Neutrophil (primary cell): Measurements from ENCODE around the gene KRTAP6-1.

ENCODE experiments used
- H3K27ac ChIP-seq: fragments of 200-600 bp; sonication (generic); 2 replicates; pipeline ENCODE4 v1.5.1; 2016; ENCODE audit warnings: mild to moderate bottlenecking, moderate library complexity
- H3K27me3 ChIP-seq: fragments of 200-600 bp; sonication (generic); 2 replicates; pipeline ENCODE4 v1.6.0; 2016; ENCODE audit warnings: mild to moderate bottlenecking
- H3K36me3 ChIP-seq: fragments of 200-600 bp; sonication (generic); 2 replicates; pipeline ENCODE4 v1.5.1; 2017
- H3K4me1 ChIP-seq, 2 experiments: fragments of 200-600 bp in 1 of 2; sonication (generic) in 1 of 2; 1 replicate in 1 of 2; 2 replicates in 1 of 2; pipeline versions ENCODE4 v1.5.1 to v1.6.1; 2013 to 2016; ENCODE audit warnings: low read depth in 1 of 2, low read length in 1 of 2, mild to moderate bottlenecking in 1 of 2, moderate library complexity in 1 of 2; ENCODE audit not compliant: control insufficient read depth in 1 of 2, insufficient read depth in 1 of 2
- H3K4me3 ChIP-seq, 2 experiments: fragments of 200-600 bp in 1 of 2; sonication (generic) in 1 of 2; 1 replicate in 1 of 2; 2 replicates in 1 of 2; pipeline ENCODE4 v1.5.1; 2013 to 2016; ENCODE audit warnings: low read depth in 1 of 2, low read length in 1 of 2, mild to moderate bottlenecking in 1 of 2, moderate library complexity in 1 of 2
- H3K9me3 ChIP-seq: fragments of 200-600 bp; sonication (generic); 2 replicates; pipeline ENCODE4 v1.5.1; 2016
- CTCF ChIP-seq: fragments of 200-600 bp; sonication (generic); IDR thresholded peaks from 2 replicates; pipeline ENCODE4 v1.5.1; 2016; ENCODE audit warnings: antibody characterized with exemption

KRTAP6-1 gene

GRCh38 chr21:30580132-30580531, 33.6 kb downstream of the KRTAP6-1 start:
- H3K36me3 ChIP-seq = no peaks in the 10 kb centered on the region
- no peak overlapping the region for H3K27ac ChIP-seq
- H3K9me3 ChIP-seq = no peaks in the 10 kb centered on the region
- TF ChIP-seq CTCF = no peak
- H3K4me3 ChIP-seq = no peak overlapping the region
- H3K4me1 ChIP-seq = no peaks in the 10 kb centered on the region
- no peaks in the 10 kb centered on the region for H3K27me3 ChIP-seq

GRCh38 chr21:30579346-30579745, 34.4 kb downstream of the KRTAP6-1 start:
- H3K27ac ChIP-seq = no peak overlapping the region
- H3K4me1 ChIP-seq = no peaks in the 10 kb centered on the region
- no peak for TF ChIP-seq CTCF
- H3K4me3 ChIP-seq = no peak overlapping the region
- H3K36me3 ChIP-seq = no peaks in the 10 kb centered on the region
- H3K9me3 ChIP-seq = no peaks in the 10 kb centered on the region
- H3K27me3 ChIP-seq = no peaks in the 10 kb centered on the region

- Histone ChIP-seq H3K27ac (no peak overlapping the region), H3K4me3 (no peak overlapping the region), H3K36me3 (no peaks in the 10 kb centered on the region), H3K27me3 (no peaks in the 10 kb centered on the region), H3K4me1 (no peaks in the 10 kb centered on the region), H3K9me3 (no peaks in the 10 kb centered on the region)
- no peak for TF ChIP-seq CTCF
Observed at GRCh38 chr21:30577766-30578165, 36.0 kb downstream of the KRTAP6-1 start.

GRCh38 chr21:30567617-30568016, 46.1 kb downstream of the KRTAP6-1 start:
- no peak overlapping the region for H3K27ac ChIP-seq
- H3K4me3 ChIP-seq = no peak overlapping the region
- H3K9me3 ChIP-seq = no peaks in the 10 kb centered on the region
- H3K27me3 ChIP-seq = no peaks in the 10 kb centered on the region
- H3K36me3 ChIP-seq = no peaks in the 10 kb centered on the region
- no peaks in the 10 kb centered on the region for H3K4me1 ChIP-seq
- no peak for TF ChIP-seq CTCF

GRCh38 chr21:30563630-30564029, 50.1 kb downstream of the KRTAP6-1 start:
- Histone ChIP-seq H3K4me1 (no peaks in the 10 kb centered on the region), H3K36me3 (no peaks in the 10 kb centered on the region), H3K9me3 (no peaks in the 10 kb centered on the region), H3K27ac (no peak overlapping the region), H3K4me3 (no peak overlapping the region), H3K27me3 (no peaks in the 10 kb centered on the region)
- TF ChIP-seq CTCF = no peak
